Liver (tissue), 9 donors: ENCODE results near the gene CST3. TPM values are rescaled to one million over a fixed set of nuclear protein-coding genes. Genes with fewer than 3 reads are reported as not detected.

ENCODE experiments used
- DNase-seq: peaks from one replicate; pipeline ENCODE4 v3.0.0-alpha.2; 2017; ENCODE audit warnings: low spot score
- H3K27ac ChIP-seq, 2 donors: one replicate each; pipeline ENCODE4 v1.7.0; 2013; ENCODE audit warnings: inconsistent platforms in 2 of 2, low read length in 2 of 2, control low read depth in 1 of 2, low read depth in 1 of 2, mild to moderate bottlenecking in 1 of 2
- H3K27me3 ChIP-seq, 4 donors: one replicate each; pipeline versions ENCODE4 v1.6.1 to v1.7.0; 2013; ENCODE audit warnings: low read length in 3 of 4, inconsistent platforms in 1 of 4, mild to moderate bottlenecking in 1 of 4, moderate library complexity in 1 of 4; ENCODE audit not compliant: control insufficient read depth in 4 of 4, insufficient read depth in 4 of 4
- H3K36me3 ChIP-seq, 4 donors: one replicate each; pipeline versions ENCODE4 v1.6.1 to v1.7.0; 2013; ENCODE audit warnings: low read length in 3 of 4, mild to moderate bottlenecking in 3 of 4, low read depth in 1 of 4, moderate library complexity in 1 of 4; ENCODE audit not compliant: control insufficient read depth in 4 of 4, insufficient read depth in 3 of 4
- H3K4me1 ChIP-seq, 4 donors: one replicate each; pipeline versions ENCODE4 v1.6.1 to v1.7.0; 2013; ENCODE audit warnings: low read length in 3 of 4, mild to moderate bottlenecking in 3 of 4, moderate library complexity in 1 of 4; ENCODE audit not compliant: control insufficient read depth in 4 of 4, insufficient read depth in 4 of 4
- H3K4me3 ChIP-seq, 3 donors: one replicate each; pipeline versions ENCODE4 v1.6.1 to v1.7.0; 2013; ENCODE audit warnings: low read length in 3 of 3, control low read depth in 1 of 3, low read depth in 1 of 3, mild to moderate bottlenecking in 1 of 3
- H3K9ac ChIP-seq, 2 donors: one replicate each; pipeline ENCODE4 v1.7.0; 2013; ENCODE audit warnings: low read length in 2 of 2, mild to moderate bottlenecking in 2 of 2, moderate library complexity in 2 of 2, control low read depth in 1 of 2, low read depth in 1 of 2
- H3K9me3 ChIP-seq, 4 donors: one replicate each; pipeline versions ENCODE4 v1.6.1 to v1.7.0; 2013; ENCODE audit warnings: low read length in 3 of 4; ENCODE audit not compliant: control insufficient read depth in 4 of 4
- EGR1 ChIP-seq, 2 donors: IDR thresholded peaks; 2 replicates each; pipeline ENCODE4 v1.6.1; 2016 to 2018; ENCODE audit warnings: antibody characterized with exemption in 2 of 2, low read depth in 2 of 2
- FOXA1 ChIP-seq: IDR thresholded peaks from 2 replicates; pipeline ENCODE4 v1.6.1; 2016; ENCODE audit warnings: antibody characterized with exemption
- FOXA2 ChIP-seq: IDR thresholded peaks from 2 replicates; pipeline ENCODE4 v1.6.1; 2016; ENCODE audit warnings: antibody characterized with exemption
- GABPA ChIP-seq, 2 donors: IDR thresholded peaks in 1 of 2; conservative IDR thresholded peaks in 1 of 2; 2 replicates each; pipeline ENCODE4 v1.6.1; 2016; ENCODE audit warnings: antibody characterized with exemption in 2 of 2, mild to moderate bottlenecking in 1 of 2, moderate library complexity in 1 of 2
- HNF4A ChIP-seq, 2 donors: conservative IDR thresholded peaks; 2 replicates each; pipeline ENCODE4 v1.6.1; 2016; ENCODE audit warnings: antibody characterized with exemption in 2 of 2, mild to moderate bottlenecking in 2 of 2
- HNF4G ChIP-seq: IDR thresholded peaks from 2 replicates; pipeline ENCODE4 v1.6.1; 2016; ENCODE audit warnings: antibody characterized with exemption
- JUND ChIP-seq, 2 donors: IDR thresholded peaks; 2 replicates each; pipeline ENCODE4 v1.6.1; 2016; ENCODE audit warnings: antibody characterized with exemption in 2 of 2
- MAX ChIP-seq: IDR thresholded peaks from 2 replicates; pipeline ENCODE4 v1.6.1; 2016; ENCODE audit warnings: antibody characterized with exemption
- NR2F2 ChIP-seq: IDR thresholded peaks from 2 replicates; pipeline ENCODE4 v1.6.1; 2016; ENCODE audit warnings: antibody characterized with exemption
- RAD21 ChIP-seq, 2 donors: IDR thresholded peaks; 2 replicates each; pipeline ENCODE4 v1.6.1; 2016; ENCODE audit warnings: antibody characterized with exemption in 2 of 2, mild to moderate bottlenecking in 2 of 2
- RXRA ChIP-seq, 2 donors: IDR thresholded peaks; 2 replicates each; pipeline ENCODE4 v1.6.1; 2017 to 2018; ENCODE audit warnings: antibody characterized with exemption in 2 of 2, mild to moderate bottlenecking in 1 of 2
- SP1 ChIP-seq: IDR thresholded peaks from 2 replicates; pipeline ENCODE4 v1.6.1; 2018; ENCODE audit warnings: antibody characterized with exemption, mild to moderate bottlenecking
- TAF1 ChIP-seq: conservative IDR thresholded peaks from 2 replicates; pipeline ENCODE4 v1.6.1; 2016; ENCODE audit warnings: antibody characterized with exemption, mild to moderate bottlenecking
- YY1 ChIP-seq: IDR thresholded peaks from 2 replicates; pipeline ENCODE4 v1.6.1; 2016; ENCODE audit warnings: antibody characterized with exemption, mild to moderate bottlenecking
- ZBTB33 ChIP-seq: IDR thresholded peaks from 2 replicates; pipeline ENCODE4 v1.6.1; 2016; ENCODE audit warnings: antibody characterized with exemption
- WGBS: extraction: QIAGEN DNeasy Blood & Tissue Kit; methylation state at CpG from one replicate; pipeline ENCODE4 v1.1.7; 2013; 5-methylcytosine and 5-hydroxymethylcytosine counted together
- polyA plus RNA-seq, 2 donors: library from polyadenylated mRNA; stranded (reverse) in 1 of 2; unstranded in 1 of 2; fragments of 200-250 nt in 1 of 2; fragments of >200 nt in 1 of 2; fragmentation: Nextera tagmentation in 1 of 2; extraction: Ambion mirVana in 1 of 2; gene quantifications; one replicate each; pipeline versions ENCODE4 v1.2.1 to v1.2.3, GENCODE V29; 2013 to 2015
- total RNA-seq, 2 donors: library from RNA; depleted of rRNA; stranded (reverse); fragments of >200 nt; gene quantifications; one replicate each; pipeline ENCODE4 v1.2.3, GENCODE V29; 2014
- TF ChIP-seq, protein P1 (sequence below): IDR thresholded peaks from 2 replicates; pipeline ENCODE4 v1.6.1; 2016; ENCODE audit warnings: antibody characterized with exemption, mild to moderate bottlenecking
- TF ChIP-seq, protein P2 (sequence below): IDR thresholded peaks from 2 replicates; pipeline ENCODE4 v1.6.1; 2016; ENCODE audit warnings: antibody characterized with exemption
- TF ChIP-seq, protein P3 (sequence below): fragments of 150-350 bp; IDR thresholded peaks from 2 replicates; pipeline ENCODE4 v1.5.1; 2017; ENCODE audit warnings: improper control_type of control experiment, low read depth, low read length; ENCODE audit not compliant: missing input control
- donor health status: healthy.
- donor health status: healthy.
- donor health status: healthy.
- donor health status: healthy.
- donor health status: healthy.

Gene CST3
- total and polyA plus RNA-seq, 4 donors, result 153 to 1,712 (median 513) TPM

DNA sequence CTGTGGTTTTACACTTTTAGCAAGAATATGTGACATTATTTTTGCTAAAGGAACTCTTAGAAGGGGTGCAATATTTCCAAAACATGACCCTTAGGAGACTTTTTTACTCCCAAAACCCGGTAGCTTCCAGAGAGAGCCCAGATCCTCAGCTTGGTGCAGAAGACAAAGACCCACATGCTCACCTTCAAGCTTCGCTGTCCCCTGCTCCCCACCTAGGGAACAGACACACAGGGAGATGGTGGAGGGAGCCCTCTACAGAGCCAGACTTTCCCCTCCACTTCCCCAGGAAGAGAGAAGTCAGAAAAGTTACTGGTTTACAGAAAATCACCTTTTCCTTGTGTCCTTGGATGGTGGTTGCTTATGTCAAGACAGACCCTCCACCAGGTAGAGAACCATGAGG is 46.1 kb upstream of the CST3 start (continued):
- TF ChIP-seq, protein P1, sequence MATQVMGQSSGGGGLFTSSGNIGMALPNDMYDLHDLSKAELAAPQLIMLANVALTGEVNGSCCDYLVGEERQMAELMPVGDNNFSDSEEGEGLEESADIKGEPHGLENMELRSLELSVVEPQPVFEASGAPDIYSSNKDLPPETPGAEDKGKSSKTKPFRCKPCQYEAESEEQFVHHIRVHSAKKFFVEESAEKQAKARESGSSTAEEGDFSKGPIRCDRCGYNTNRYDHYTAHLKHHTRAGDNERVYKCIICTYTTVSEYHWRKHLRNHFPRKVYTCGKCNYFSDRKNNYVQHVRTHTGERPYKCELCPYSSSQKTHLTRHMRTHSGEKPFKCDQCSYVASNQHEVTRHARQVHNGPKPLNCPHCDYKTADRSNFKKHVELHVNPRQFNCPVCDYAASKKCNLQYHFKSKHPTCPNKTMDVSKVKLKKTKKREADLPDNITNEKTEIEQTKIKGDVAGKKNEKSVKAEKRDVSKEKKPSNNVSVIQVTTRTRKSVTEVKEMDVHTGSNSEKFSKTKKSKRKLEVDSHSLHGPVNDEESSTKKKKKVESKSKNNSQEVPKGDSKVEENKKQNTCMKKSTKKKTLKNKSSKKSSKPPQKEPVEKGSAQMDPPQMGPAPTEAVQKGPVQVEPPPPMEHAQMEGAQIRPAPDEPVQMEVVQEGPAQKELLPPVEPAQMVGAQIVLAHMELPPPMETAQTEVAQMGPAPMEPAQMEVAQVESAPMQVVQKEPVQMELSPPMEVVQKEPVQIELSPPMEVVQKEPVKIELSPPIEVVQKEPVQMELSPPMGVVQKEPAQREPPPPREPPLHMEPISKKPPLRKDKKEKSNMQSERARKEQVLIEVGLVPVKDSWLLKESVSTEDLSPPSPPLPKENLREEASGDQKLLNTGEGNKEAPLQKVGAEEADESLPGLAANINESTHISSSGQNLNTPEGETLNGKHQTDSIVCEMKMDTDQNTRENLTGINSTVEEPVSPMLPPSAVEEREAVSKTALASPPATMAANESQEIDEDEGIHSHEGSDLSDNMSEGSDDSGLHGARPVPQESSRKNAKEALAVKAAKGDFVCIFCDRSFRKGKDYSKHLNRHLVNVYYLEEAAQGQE, result no peak
- TF ChIP-seq NR2F2 (no peak), HNF4A (conservative IDR thresholded peaks at IDR 0.05) (no peak), FOXA1 (no peak)

- Histone ChIP-seq H3K36me3 (no peaks in the 10 kb centered on the region), H3K27ac (no peak overlapping the region), H3K4me3 (no peak overlapping the region), H3K27me3 (peaks cover 0 to 5% (median 0%) of the 10 kb centered on the region in 4 donors), H3K9ac (no peak overlapping the region), H3K9me3 (no peaks in the 10 kb centered on the region), H3K4me1 (no peaks in the 10 kb centered on the region)
- WGBS, result 90% methylated on average over 2 of the region's 2 CpGs
- DNase-seq, result no peak
- TF ChIP-seq JUND (IDR thresholded peaks at IDR 0.05) (no peak), HNF4A (conservative IDR thresholded peaks at IDR 0.05) (no peak), FOXA1 (no peak), SP1 (no peak), MAX (no peak), HNF4G (no peak), RAD21 (IDR thresholded peaks at IDR 0.05) (no peak), YY1 (no peak), ZBTB33 (no peak), TAF1 (no peak), RXRA (IDR thresholded peaks at IDR 0.05) (no peak), EGR1 (IDR thresholded peaks at IDR 0.05; ENCODE audit: low read depth in 2 of 2) (no peak), GABPA (IDR thresholded peaks at IDR 0.05 in 1 of 2, conservative IDR thresholded peaks at IDR 0.05 in 1 of 2) (no peak), NR2F2 (no peak), FOXA2 (no peak)
- TF ChIP-seq, protein P2, sequence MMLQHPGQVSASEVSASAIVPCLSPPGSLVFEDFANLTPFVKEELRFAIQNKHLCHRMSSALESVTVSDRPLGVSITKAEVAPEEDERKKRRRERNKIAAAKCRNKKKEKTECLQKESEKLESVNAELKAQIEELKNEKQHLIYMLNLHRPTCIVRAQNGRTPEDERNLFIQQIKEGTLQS, result no peak
- TF ChIP-seq, protein P3, sequence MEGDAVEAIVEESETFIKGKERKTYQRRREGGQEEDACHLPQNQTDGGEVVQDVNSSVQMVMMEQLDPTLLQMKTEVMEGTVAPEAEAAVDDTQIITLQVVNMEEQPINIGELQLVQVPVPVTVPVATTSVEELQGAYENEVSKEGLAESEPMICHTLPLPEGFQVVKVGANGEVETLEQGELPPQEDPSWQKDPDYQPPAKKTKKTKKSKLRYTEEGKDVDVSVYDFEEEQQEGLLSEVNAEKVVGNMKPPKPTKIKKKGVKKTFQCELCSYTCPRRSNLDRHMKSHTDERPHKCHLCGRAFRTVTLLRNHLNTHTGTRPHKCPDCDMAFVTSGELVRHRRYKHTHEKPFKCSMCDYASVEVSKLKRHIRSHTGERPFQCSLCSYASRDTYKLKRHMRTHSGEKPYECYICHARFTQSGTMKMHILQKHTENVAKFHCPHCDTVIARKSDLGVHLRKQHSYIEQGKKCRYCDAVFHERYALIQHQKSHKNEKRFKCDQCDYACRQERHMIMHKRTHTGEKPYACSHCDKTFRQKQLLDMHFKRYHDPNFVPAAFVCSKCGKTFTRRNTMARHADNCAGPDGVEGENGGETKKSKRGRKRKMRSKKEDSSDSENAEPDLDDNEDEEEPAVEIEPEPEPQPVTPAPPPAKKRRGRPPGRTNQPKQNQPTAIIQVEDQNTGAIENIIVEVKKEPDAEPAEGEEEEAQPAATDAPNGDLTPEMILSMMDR, result no peak
- TF ChIP-seq, protein P1, result no peak
These were observed 45.5 kb upstream of the CST3 start for GRCh38 chr20:23683281-23683680.
